HL-60 (cell line): Measurements from ENCODE around the gene SOX21.

Experiments used
- CTCF ChIP-seq: IDR thresholded peaks from one replicate; pipeline ENCODE4 v1.5.1; 2011; ENCODE audit warnings: low read length, control low read depth, inconsistent platforms; ENCODE audit not compliant: insufficient read depth
- GABPA ChIP-seq: IDR thresholded peaks from 2 replicates; pipeline ENCODE4 v1.6.1; 2012; ENCODE audit warnings: low read depth
- POLR2AphosphoS5 ChIP-seq: IDR thresholded peaks from 2 replicates; pipeline ENCODE4 v1.6.1; 2012; ENCODE audit warnings: low read depth
- REST ChIP-seq: IDR thresholded peaks from 2 replicates; pipeline ENCODE4 v1.6.1; 2012; ENCODE audit warnings: low read depth; ENCODE audit not compliant: insufficient replicate concordance

GRCh38 chr13:94700051-94700535, 12.3 kb downstream of the SOX21 start:
- TF ChIP-seq POLR2AphosphoS5 (no peak), REST (no peak), CTCF (no peak), GABPA (no peak)
